GM12874 (cell line): ENCODE measurements around the gene NPHP1.

ENCODE experiments used
- TF ChIP-seq, protein P1 (sequence below): IDR thresholded peaks from 2 replicates; pipeline ENCODE4 v1.5.1; 2011; ENCODE audit warnings: low read depth, mild to moderate bottlenecking, control low read depth, low read length, moderate library complexity; ENCODE audit not compliant: insufficient read depth

NPHP1 gene

DNA sequence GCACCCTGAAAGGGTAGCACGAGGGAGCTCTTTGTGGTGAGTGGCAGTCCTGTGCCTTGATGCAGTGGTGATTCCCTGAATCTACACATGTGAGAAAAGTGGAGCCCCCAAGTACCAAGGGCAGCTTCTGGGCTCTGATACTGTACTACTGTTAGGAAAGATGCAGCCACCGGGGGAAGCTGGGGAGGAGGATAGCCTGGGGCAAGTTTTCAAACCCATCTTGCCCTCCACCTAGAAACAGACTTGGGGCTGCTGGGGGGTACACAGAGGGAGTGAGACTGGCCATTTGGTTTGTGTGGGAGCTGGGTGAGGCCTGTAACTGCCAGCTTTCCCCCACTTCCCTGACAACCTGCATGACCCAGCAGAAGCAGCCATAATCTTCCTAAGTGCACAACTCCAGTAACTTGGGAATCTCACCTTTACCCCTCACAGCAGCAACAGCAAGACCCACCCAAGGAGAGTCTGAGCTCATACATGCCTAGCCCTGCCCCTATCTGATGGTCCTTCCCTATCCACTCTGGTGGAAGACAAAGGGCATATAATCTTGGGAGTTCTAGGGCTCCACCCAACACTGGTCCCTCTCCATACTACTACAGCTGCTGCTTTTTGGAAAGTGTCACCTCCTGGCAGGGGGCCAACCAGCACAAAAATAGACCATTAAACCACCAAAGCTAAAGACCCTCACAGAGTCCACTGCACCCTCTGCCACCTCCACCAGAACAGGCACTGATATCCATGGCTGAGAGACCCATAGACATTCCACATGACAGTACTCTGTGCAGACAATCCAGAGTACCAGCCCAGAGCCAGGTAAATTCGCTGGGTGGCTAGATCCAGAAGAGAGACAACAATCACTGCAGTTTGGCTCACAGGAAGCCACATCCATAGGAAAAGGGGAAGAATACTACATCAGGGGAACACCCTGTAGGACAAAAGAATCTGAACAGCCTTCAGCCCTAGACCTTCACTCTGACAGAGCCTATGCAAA, 97.4 kb downstream of the NPHP1 start:
- TF ChIP-seq, protein P1, sequence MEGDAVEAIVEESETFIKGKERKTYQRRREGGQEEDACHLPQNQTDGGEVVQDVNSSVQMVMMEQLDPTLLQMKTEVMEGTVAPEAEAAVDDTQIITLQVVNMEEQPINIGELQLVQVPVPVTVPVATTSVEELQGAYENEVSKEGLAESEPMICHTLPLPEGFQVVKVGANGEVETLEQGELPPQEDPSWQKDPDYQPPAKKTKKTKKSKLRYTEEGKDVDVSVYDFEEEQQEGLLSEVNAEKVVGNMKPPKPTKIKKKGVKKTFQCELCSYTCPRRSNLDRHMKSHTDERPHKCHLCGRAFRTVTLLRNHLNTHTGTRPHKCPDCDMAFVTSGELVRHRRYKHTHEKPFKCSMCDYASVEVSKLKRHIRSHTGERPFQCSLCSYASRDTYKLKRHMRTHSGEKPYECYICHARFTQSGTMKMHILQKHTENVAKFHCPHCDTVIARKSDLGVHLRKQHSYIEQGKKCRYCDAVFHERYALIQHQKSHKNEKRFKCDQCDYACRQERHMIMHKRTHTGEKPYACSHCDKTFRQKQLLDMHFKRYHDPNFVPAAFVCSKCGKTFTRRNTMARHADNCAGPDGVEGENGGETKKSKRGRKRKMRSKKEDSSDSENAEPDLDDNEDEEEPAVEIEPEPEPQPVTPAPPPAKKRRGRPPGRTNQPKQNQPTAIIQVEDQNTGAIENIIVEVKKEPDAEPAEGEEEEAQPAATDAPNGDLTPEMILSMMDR: no peak

DNA sequence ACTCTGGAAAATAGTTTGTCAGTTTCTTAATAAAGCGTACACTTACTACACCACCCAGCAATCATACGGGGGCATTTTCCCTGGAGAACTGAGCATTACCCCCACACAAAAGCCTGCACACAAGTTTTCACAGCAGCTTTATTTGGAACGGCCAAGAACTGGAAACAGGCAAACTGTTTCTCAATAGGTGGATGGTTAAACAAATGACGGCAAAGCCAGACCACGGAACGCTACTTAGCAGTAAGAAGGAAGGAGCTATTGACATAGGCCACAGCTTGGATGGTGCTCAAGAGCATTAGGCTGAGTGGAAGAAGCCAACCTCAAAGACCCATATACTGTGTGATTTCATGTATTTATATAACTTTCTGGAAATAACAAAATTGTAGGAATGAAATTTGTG, 98.2 kb downstream of the NPHP1 start:
- TF ChIP-seq, protein P1: no peak

GRCh38 chr2:110105608-110106467, 99.0 kb downstream of the NPHP1 start:
- TF ChIP-seq, protein P1: no peak

GRCh38 chr2:110105183-110105582, 99.6 kb downstream of the NPHP1 start:
- TF ChIP-seq, protein P1: no peak

- TF ChIP-seq, protein P1: no peak
These were observed 100.6 kb downstream of the NPHP1 start for GRCh38 chr2:110104025-110104771.

DNA sequence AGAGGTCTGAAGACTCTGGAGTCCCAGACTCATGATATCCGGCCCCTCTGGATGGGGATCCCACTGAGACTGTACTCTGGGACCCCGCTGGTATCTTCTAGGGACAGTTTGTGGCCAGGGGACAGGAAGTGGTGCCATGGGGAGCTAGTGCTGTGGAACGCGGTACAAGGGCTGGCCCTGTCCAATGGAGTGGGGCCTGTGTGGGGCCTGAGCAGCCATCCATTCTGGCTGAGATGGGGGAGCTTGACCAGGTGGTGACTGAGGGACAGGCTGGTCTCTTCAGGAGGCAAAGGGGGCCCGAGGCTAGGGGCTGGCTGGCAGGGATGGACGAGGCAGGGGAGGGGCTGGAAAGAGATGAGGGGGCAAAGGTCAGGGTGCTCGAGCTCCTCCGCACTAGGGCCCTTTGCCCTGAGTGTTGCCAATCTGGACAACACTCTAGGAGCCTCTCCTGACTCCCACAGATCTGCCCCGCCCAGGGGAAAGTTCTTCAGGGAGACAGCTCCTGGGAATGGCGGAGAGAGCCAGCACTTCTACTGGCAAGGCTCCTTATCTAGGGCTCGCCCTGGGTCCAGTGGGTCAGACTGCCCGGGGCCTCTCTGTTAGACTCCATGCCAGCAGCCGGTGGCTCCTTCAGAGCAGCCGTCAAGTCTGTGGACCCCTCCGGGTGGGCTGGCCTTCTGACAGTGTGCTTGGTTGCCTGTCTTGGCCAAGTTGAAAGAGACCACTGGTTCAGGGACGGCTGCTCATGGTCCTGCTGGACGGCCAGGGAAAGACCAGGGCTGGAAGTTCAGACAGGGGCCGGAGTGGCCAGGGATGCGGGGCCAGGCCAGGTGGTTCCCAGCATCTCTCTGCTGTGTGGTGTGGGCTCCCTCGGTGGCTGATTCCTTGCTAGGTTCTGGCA, 101.5 kb downstream of the NPHP1 start:
- TF ChIP-seq, protein P1: no peak
